ENCODE results near the gene IMMP2L. TPM values are rescaled to one million over a fixed set of nuclear protein-coding genes. Genes with fewer than 3 reads are reported as not detected.
A peak's percentile ranks its signal among the peaks of the same experiment; 100 is the strongest.

IMMP2L gene
- total and polyA plus RNA-seq, 2 experiments from 2014 or later = 10.1 to 10.4 TPM

- H3F3A ChIP-seq (ENCODE audit: insufficient read depth) = no peaks in the 10 kb centered on the region
- no peaks in the 10 kb centered on the region for H3K27me3 ChIP-seq (replicated peaks; ENCODE audit: insufficient read depth)
- peaks cover 9% of the 10 kb centered on the region for H3K4me1 ChIP-seq (ENCODE audit: insufficient read depth)
- DNase-seq = no peak
- no peaks in the 10 kb centered on the region for H3K9me2 ChIP-seq (ENCODE audit: insufficient read depth)
- TF ChIP-seq EZH2phosphoT487 (IDR thresholded peaks at IDR 0.05; ENCODE audit: insufficient read depth, low read depth) (no peak), EZH2 (IDR thresholded peaks at IDR 0.05; ENCODE audit: insufficient read depth, poor library complexity, severe bottlenecking) (no peak)
- in situ Hi-C loops (cut with MboI) = no loop called here
- H3K9ac ChIP-seq = no peak overlapping the region
- H2AFZ ChIP-seq = no peak overlapping the region
- H3K27ac ChIP-seq = no peak overlapping the region
- 27% methylated on average over 2 of the region's 2 CpGs for WGBS, 2 experiments (ENCODE audit: low coverage in 1 of 2, low lambda C conversion rate in 2 of 2, missing lambda C conversion rate in 2 of 2)
- H4K20me1 ChIP-seq (ENCODE audit: insufficient read depth) = no peaks in the 10 kb centered on the region
- H3K9me3 ChIP-seq (ENCODE audit: low read depth) = no peaks in the 10 kb centered on the region
- H3K36me3 ChIP-seq (ENCODE audit: low read depth) = no peaks in the 10 kb centered on the region
- H3K4me2 ChIP-seq (ENCODE audit: unreplicated experiment) = no peak overlapping the region
- H3K79me2 ChIP-seq (ENCODE audit: insufficient read depth) = no peaks in the 10 kb centered on the region
- H3K4me3 ChIP-seq = no peak overlapping the region
Measured at GRCh38 chr7:110962374-110962773, 599.9 kb downstream of the IMMP2L start.

GRCh38 chr7:110960811-110961210 is 601.5 kb downstream of the IMMP2L start:
- DNase-seq = peak; percentile 23
- Histone ChIP-seq H3K4me3 (no peak overlapping the region), H3K9ac (no peak overlapping the region), H3K79me2 (ENCODE audit: insufficient read depth) (no peaks in the 10 kb centered on the region), H3K4me1 (ENCODE audit: insufficient read depth) (peaks cover 9% of the 10 kb centered on the region), H3K27me3 (replicated peaks; ENCODE audit: insufficient read depth) (no peaks in the 10 kb centered on the region), H3K9me2 (ENCODE audit: insufficient read depth) (no peaks in the 10 kb centered on the region), H3K4me2 (ENCODE audit: unreplicated experiment) (no peak overlapping the region), H4K20me1 (ENCODE audit: insufficient read depth) (no peaks in the 10 kb centered on the region), H3K9me3 (ENCODE audit: low read depth) (no peaks in the 10 kb centered on the region), H3K36me3 (ENCODE audit: low read depth) (no peaks in the 10 kb centered on the region), H3F3A (ENCODE audit: insufficient read depth) (no peaks in the 10 kb centered on the region), H2AFZ (no peak overlapping the region), H3K27ac (no peak overlapping the region)
- in situ Hi-C loops (cut with MboI) = no loop called here
- TF ChIP-seq EZH2 (IDR thresholded peaks at IDR 0.05; ENCODE audit: insufficient read depth, poor library complexity, severe bottlenecking) (no peak), EZH2phosphoT487 (IDR thresholded peaks at IDR 0.05; ENCODE audit: insufficient read depth, low read depth) (no peak)

GRCh38 chr7:110948280-110948679 is 614.0 kb downstream of the IMMP2L start:
- no peaks in the 10 kb centered on the region for H3K9me2 ChIP-seq (ENCODE audit: insufficient read depth)
- in situ Hi-C loops (cut with MboI) = no loop called here

GRCh38 chr7:110947408-110947807 is 614.9 kb downstream of the IMMP2L start:
- peaks cover 16% of the 10 kb centered on the region for H3F3A ChIP-seq (ENCODE audit: insufficient read depth)
- no peaks in the 10 kb centered on the region for H3K27me3 ChIP-seq (replicated peaks; ENCODE audit: insufficient read depth)
- H3K9me2 ChIP-seq (ENCODE audit: insufficient read depth) = no peaks in the 10 kb centered on the region
- H3K79me2 ChIP-seq (ENCODE audit: insufficient read depth) = no peaks in the 10 kb centered on the region
- H2AFZ ChIP-seq = no peak overlapping the region
- peaks cover 11% of the 10 kb centered on the region; the same call in 1 of the 2 replicates for H3K4me1 ChIP-seq (ENCODE audit: insufficient read depth)
- TF ChIP-seq EZH2 (IDR thresholded peaks at IDR 0.05; ENCODE audit: insufficient read depth, poor library complexity, severe bottlenecking) = no peak
- no peak for TF ChIP-seq EZH2phosphoT487 (IDR thresholded peaks at IDR 0.05; ENCODE audit: insufficient read depth, low read depth)
- DNase-seq = no peak
- no peak overlapping the region for H3K27ac ChIP-seq
- no peaks in the 10 kb centered on the region for H4K20me1 ChIP-seq (ENCODE audit: insufficient read depth)
- in situ Hi-C loops (cut with MboI) = no loop called here
- WGBS, 2 experiments (ENCODE audit: low coverage in 1 of 2, low lambda C conversion rate in 2 of 2, missing lambda C conversion rate in 2 of 2) = 85 to 88% methylated on average over 3 of the region's 3 CpGs
- H3K4me2 ChIP-seq (ENCODE audit: unreplicated experiment) = no peak overlapping the region
- H3K9me3 ChIP-seq (ENCODE audit: low read depth) = no peaks in the 10 kb centered on the region
- no peak overlapping the region for H3K4me3 ChIP-seq
- no peaks in the 10 kb centered on the region for H3K36me3 ChIP-seq (ENCODE audit: low read depth)
- H3K9ac ChIP-seq = no peak overlapping the region

More at GRCh38 chr7:110948280-110948679, 614.0 kb downstream of the IMMP2L start:
- Histone ChIP-seq H3K4me3 (no peak overlapping the region), H3K27ac (no peak overlapping the region), H3K9me3 (ENCODE audit: low read depth) (no peaks in the 10 kb centered on the region), H4K20me1 (ENCODE audit: insufficient read depth) (no peaks in the 10 kb centered on the region), H3K79me2 (ENCODE audit: insufficient read depth) (no peaks in the 10 kb centered on the region), H3K4me2 (ENCODE audit: unreplicated experiment) (no peak overlapping the region), H3K27me3 (replicated peaks; ENCODE audit: insufficient read depth) (no peaks in the 10 kb centered on the region), H3K36me3 (ENCODE audit: low read depth) (no peaks in the 10 kb centered on the region), H2AFZ (no peak overlapping the region), H3F3A (ENCODE audit: insufficient read depth) (peaks cover 9% of the 10 kb centered on the region), H3K4me1 (ENCODE audit: insufficient read depth) (peaks cover 9% of the 10 kb centered on the region; the same call in 1 of the 2 replicates), H3K9ac (no peak overlapping the region)
- TF ChIP-seq EZH2phosphoT487 (IDR thresholded peaks at IDR 0.05; ENCODE audit: insufficient read depth, low read depth) = no peak
- TF ChIP-seq EZH2 (IDR thresholded peaks at IDR 0.05; ENCODE audit: insufficient read depth, poor library complexity, severe bottlenecking) = no peak
- DNase-seq = no peak

Measured in GM23248 (cell line).